EH (cell line): ENCODE results near the gene DOCK3.
"Not testable (repeated sequence)": the region's sequence is repeated elsewhere in the genome, so short reads cannot be mapped to it uniquely, and the experiment has no call there.

ENCODE experiments used
- DNase-seq: peaks from one replicate; pipeline ENCODE4 v3.0.0-alpha.2; 2015; ENCODE audit warnings: low read depth

DOCK3 gene

DNA sequence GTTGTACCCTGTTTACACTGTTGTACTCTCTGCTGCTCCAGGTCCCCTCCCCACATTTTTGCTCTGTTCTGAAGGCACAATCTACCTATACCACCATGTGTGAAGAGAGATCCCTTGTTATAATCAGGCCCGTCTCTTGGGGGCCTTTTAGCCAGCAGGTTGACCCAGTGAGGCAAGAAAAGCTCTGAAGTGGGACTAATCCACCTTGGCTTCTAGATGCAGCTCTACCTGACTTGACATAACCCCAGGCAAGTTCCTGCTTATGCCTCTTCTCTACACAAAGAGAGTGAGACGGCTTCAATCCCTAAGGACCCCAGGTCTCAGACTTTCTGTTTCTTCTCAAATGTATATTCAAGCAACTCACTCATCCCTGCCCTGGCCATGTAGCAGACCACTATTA, 653.5 kb downstream of the DOCK3 start:
- DNase-seq, result no peak

DNA sequence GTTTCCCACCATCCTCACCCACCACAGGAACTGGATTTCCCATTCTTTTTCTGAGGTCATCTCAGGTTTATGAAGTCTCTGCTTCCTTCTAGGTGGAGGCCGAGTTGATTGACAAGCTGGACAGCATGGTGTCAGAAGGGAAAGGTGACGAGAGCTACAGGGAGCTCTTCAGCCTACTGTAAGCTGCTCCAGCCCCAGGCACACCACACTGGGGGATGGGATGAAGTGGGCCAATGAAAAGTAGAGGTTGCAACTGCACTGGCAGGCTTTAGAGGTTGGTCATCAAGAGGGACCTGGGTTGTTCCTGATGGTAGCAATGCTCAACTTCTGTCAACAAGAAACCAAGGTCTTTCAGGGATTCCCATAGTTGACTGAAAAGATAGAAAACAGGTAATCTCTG, 655.3 kb downstream of the DOCK3 start:
- DNase-seq, result no peak

DNA sequence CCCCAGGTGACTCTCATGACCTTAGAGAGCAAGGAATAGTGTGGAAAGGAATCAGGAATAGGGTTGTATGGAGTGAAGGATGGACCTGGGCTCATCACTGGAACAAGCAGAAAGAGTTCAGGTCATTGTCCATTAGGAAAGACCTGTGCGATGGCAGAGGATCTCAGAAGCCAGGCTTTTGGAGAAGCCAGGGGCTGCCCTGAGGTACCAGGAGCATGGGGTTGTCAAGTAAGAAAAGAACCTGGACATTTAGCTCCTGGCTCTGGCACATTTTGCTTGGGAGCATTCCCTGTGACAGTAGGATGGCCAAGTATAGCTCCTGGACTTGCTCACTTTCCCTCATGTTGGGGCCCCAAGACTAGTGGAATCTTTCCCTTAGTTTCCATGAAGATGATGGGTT, 657.4 kb downstream of the DOCK3 start:
- no peak for DNase-seq

DNA sequence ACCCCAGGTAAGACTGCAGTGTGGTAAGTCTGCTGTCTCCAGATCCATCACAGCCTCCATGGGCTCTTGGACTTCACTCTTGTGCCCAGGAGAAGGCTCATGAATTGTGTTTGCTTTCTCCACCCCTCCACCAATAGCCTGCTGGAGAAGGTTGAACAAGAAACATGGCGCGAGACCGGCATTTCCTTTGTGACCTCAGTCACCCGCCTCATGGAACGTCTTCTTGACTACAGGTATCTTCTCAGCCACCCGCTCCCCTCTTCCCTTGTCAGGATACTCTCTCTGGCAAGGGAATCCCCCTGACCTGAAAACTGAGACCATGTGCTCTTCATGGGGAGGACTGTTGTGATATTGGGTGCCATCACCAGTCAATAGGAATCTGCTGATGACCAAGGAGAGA, 658.3 kb downstream of the DOCK3 start:
- no peak for DNase-seq

DNA sequence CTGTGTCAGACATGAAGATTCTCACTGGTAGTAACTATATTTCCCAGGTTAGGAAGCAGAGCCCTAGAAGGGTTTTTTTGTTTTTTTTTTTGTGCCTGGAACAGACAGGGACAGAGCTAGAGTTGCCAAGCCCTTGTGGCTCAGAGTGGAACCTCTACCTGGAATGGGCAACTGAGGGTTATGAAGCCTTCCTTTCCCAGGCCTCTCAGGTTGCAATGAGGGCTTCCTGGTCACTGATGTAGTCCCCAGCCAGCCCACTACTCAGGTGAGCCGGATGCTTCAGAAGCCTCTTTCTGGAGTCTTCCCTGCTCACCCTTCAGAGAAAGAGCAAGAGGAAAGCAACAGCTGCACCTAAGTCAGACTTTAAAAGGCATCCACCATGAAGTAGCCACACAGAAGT, 661.5 kb downstream of the DOCK3 start:
- DNase-seq, result no peak

DNA sequence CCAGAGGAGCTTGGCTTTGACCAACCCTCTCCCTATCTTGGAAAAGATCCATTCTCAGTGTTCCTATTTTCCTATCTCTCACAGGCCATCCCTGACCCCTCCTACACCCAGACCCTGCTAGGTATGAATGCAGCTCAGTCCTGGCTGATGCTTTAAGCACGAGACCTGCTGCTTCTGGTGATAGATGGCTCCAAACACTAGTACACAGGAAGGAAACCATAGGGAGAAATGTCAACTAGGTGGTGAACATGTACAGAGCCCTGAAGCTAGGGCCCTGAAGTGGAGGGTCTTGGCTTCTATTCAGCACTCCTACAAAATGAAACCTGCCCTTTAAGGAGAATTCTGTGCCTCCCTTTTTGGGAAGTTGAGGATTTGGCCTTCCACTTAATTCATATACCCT, 662.9 kb downstream of the DOCK3 start:
- no peak for DNase-seq

DNA sequence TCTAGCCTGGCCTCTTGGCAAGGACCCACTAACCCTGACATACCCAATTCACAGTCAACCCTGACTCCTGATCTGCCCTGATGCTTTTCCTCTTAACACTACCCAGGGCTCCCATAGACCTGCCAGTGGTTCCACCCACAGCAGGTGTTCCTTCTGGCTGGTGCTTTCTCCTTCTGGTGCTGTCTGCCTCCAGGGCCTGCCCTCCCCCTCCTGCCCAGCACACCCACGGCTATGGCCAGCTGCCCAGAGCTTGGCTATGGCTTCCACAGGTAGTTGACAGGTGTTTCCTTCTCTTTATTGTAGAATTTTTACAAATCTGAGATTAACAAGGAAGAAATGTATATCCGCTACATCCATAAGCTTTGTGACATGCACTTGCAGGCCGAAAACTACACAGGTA, 663.9 kb downstream of the DOCK3 start:
- DNase-seq, result no peak

DNA sequence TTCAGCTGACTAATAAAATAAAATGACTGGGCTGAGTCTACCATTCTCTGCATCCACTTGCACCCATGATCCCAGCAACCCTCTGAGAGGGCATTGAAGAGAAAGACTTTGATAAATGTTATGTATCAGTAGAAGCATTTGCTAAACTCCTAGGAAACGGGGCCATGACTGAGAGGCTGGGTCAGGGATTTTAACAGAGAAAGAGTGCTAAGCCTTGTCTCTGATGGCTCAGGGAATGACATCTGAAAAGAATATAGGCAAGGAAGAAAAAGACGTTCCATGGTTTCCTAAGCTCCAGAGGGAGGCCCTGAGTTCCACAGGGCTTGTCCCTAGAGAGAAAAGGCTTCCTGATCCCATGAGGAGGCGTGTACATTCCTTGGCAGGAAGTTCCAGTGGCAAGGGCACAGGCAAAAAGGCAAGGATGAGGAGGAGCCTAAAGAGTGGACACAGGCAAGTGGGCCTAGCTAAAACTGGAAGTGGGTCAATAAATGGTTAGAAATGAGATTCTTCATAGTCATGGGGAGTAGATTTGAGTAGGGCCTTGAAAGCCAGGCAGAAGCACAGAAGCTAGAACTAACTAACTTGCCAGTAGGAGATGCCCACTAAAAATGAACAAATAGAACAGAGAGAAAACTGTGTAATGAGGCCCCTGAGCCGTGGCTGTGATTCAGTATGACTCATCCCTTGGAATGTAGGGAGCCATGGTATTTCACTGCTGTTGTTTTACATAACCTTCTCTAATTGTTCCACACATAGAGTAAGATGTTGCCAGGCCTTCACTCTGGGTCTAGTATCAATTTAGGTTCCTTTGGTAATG, 665.5 kb downstream of the DOCK3 start:
- peak; percentile 96 for DNase-seq

DNA sequence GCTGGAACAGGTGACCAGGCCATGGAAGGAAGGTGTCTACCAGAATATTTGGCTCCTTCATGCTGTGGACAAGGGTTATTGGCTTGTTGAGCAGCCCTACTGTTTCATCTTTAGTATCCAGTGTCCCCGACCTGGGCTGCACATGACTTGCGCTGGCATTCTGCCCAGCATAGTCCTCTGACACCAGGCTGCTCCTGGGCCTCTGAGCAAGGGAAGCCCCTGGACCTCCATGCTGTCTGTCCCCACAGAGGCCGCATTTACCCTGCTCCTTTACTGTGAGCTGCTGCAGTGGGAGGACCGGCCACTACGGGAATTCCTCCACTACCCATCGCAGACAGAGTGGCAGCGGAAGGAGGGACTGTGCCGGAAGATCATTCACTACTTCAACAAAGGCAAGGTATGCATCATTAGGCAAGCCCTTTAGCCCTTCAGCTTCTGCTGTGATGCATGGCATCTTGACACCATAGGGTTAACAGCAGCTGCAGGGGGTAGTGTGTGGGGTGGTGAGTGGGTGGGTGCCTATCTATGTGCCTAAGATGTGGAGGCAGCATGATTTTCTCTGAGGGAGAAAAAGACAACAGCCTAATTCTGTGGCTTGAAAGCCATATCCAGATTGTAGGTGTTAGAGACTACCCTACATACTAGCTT, 666.4 kb downstream of the DOCK3 start:
- DNase-seq, result peak; percentile 39

DNA sequence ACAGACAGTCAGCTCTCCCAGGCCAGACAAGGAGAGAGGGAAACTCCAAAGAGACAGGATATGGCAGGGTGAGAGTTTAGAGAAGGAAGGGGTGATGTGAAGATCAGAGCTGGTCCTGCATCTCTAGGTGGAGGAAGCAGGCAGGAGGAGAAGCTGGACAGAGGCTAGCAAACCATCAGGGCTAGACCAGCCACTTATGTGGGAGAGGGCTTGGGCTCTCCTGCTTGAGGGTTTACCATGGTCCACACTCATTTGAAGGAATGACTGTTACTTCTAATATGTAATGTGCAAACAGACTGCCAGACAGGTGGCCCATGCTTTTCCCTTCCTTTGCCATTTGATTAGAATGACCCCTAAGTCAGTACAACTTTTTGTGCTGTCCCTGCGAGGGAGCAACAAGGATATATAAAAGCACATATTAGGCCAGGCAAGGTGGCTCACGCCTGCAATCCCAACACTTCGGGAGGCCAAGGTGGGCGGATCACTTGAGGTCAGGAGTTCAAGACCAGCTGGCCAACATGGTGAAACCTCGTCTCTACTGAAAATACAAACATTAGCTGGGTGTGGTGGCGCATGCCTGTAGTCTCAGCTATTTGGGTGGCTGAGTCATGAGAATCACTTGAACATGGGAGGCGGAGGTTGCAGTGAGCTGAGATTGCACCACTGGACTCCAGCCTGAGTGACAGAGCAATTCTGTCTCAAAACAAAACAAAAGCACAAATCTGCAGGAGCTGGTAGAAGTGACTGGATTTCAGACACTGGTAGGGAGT, 669.4 kb downstream of the DOCK3 start:
- peak; percentile 86 for DNase-seq

DNA sequence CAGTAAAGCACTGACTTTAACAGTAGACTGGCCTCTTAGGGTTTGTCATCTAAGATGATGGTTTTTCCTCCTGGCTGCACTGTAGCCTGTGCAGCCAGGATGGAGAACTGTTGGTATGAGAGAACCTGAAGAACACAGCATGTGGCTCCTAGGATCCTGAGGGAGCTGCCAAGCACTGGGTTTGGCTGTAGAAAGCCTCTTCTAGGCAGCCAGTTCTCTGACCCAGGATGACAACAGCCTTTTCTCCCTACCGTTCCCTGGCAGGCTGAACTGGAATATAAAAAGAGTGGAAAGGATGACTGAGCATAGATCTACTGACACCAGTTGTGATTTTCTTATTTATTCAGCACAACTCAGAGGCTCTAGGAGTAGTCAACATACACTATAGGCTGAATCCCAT, 676.0 kb downstream of the DOCK3 start:
- DNase-seq, result no peak

DNA sequence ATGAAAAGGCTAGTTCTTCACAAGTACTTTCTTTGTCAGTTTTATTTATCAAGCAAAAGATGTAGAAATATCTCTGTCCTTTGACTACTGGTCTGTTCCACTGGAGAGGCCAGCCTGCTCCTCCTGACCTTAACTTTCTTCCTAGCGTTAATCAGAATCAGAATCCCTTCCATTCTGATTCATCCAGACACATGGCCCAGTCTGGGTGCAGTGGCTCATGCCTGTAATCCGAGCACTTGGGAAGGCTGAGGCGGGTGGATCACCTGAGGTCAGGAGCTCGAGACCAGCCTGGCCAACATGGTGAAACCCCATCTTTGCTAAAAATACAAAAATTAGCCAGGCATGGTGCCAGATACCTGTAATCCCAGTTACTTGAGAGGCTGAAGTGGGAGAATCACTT, 678.4 kb downstream of the DOCK3 start:
- DNase-seq, result no peak

DNA sequence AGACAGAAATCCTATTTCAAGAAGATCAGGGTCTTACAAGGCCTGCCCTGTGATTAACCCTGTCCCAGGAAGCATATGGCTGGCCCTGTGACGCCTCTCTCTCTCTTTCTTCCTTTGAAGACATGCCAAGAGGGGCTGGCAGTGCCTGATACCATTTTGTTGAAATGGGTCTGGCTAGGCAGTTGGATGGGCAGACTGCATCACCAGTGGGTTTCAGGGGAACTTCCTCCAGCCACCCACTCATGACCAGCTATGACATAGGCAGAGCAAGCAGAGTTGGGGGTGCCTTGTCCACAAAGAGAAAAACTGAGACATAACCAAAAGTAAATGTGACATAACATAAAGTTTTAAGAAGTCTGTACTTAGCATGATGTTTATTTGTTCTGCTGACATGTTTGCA, 679.0 kb downstream of the DOCK3 start:
- DNase-seq, result peak; percentile 6

DNA sequence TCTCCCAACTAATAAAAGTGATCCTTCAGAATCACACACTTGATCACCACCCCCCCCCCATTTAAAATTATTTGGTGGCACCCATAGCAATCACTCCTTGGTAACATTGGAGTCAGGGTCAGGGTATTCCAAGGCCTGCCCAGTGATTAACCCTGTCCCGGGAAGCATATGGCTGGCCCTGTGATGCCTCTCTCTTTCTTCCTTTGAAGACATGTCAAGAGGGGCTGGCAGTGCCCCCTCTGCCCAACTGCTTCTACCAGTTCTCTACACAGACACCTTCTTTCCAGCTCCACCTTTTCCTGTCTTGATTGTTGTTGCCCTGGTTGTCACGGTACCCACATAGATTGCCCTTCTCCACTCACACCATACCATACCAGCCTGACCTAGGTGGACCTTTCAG, 679.4 kb downstream of the DOCK3 start:
- DNase-seq, result no peak

DNA sequence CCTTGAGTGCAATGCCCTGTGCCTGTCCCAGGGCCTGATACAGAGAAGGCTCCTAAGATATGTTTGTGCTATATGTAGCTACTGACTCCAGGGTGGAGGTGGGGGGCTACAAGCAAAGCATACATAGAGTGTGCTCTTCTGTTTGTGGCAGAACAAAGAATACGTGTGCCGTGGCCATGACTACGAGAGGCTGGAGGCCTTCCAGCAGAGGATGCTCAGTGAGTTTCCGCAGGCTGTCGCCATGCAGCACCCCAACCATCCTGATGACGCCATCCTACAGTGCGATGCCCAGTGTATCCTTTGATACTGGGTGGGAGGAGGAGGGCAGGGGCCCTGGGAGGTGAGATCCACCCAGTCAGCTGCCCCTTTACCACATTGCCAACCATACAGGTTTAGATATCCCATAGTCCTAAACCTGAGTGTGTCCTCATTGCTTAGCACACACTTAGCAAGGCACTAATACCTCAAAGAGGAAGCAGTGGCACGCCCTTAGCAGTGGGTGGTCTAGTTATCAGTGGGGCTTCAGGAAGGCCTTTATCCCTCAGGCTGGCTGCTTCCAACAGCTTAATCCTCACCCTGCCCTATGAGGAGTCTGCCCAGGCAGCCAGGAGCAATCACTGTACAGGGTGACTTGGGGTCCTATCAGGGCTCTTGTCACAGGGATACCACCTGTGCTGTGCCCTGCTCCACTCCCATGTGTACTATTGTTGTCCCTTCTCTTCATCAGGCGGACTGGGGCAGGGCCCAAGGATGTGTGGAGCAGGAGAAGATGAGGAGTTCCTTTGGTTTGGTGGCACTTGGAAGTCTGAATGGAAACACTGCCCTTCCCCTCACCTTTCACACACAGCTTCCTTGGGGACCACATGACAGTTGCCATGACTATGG, 680.2 kb downstream of the DOCK3 start:
- no peak for DNase-seq

DNA sequence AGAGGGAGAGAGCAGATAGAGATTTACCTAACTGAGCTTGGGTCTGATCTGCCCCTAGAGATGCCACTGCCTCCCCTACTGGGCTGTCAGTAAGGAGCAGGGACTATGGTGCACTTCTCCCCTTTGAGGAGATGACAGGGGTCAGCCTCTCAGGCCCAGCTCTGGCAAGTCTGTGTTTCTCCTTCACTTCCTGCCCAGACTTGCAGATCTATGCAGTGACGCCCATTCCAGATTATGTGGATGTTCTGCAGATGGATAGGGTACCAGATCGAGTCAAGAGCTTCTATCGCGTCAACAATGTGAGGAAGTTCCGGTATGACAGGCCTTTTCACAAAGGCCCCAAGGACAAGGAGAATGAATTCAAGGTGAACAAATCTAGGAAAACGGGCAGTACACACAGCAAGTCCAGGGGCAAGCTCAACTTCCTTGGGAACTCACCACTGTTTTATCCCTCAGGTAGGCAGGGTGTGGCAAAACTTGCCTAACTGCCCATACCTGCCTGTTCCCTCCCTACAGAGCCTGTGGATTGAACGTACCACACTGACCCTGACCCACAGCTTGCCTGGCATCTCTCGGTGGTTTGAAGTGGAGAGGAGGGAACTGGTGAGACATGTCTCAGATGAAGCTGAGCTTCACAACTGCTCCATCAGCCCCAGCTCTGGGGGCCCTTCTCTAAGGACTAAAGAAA, 681.3 kb downstream of the DOCK3 start:
- DNase-seq, result no peak

DNA sequence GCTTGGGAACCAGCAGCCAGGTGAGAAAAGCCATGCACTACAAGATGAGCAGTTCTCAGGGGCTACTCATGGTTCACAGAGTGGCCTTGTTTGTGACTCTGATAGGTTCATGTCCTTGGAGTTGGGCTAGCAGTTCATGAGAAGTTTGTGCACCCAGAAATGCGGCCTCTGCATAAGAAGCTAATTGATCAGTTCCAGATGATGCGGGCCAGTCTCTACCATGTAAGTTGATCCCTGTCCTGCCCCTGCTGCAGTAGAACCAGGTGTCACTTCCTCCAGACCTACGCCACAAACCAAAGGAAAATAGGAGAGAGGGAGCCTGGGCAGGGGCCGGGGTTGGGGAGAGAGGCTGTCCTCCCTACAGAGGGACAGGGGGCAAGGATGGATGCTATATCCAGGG, 683.1 kb downstream of the DOCK3 start:
- no peak for DNase-seq

DNA sequence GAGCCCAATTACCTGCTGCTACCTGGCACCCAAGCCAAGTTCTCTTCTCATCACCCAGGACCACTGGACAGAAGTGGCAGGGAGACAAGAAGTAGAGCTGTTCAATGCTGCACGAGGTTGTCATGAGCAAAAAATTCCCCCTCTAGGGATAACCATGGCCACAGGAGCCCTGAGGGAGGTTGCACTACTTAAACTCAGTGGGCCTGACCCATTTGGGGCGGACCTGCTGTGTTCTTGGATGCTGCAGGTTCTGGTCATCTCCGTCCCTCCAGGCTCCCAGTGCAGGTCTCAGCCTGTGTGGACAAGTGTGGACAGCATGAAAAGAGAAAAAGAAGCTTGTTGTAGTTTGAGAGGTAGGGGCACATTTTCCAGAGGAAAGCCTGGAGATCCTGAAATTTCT, 684.3 kb downstream of the DOCK3 start:
- no peak for DNase-seq

DNA sequence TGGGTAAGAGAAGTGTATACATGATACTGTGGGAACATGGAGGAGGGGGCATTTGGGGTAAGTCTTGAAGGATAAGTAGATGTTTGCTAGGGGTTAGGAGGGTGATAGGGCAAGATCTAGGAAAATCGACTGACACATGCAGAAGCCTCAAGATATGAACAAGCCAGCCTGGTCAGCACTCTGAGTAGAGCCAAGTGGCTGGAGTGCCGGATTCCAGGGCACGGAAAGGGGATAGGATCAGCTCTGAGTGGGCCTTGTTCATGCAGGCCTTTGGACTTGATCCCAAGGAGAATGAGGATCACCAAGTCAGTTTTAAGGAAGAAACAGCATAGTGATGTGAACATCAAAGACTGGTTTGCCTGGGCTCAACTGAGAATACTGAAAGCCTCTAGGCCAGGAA, 686.1 kb downstream of the DOCK3 start:
- DNase-seq, result no peak

DNA sequence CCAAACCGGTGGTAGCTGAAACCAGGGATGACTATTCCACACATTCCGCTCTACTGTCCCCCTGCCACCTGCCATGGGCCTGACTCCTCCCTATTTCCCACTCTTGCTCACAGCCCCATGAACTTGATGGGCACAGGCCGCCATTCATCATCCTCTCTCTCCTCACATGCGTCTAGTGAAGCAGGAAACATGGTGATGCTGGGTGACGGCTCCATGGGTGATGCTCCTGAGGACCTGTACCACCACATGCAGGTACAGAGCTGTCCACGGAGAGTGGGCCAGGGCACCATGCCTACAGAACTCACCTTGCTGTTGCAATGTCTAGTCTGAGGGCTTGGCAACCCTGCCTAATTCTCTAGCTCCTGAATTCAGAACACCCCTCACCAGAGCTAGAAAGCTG, 687.0 kb downstream of the DOCK3 start:
- no peak for DNase-seq

DNA sequence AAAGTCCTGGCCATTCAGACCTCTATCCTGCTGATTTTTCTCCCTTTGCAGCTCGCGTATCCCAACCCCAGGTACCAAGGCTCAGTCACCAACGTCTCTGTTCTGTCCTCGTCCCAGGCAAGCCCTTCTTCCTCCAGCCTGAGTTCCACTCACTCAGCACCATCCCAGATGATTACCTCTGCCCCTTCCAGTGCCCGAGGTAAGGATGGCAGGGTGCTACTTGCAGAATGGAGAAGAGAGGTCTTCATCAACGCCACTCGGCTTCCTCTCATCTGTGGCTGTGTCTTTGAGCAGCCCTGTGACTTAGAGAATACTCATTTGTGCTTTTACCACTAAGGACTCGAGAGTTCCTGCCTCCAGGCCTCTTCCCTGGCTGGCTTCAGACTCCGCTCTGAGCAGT, 687.7 kb downstream of the DOCK3 start:
- DNase-seq, result no peak

DNA sequence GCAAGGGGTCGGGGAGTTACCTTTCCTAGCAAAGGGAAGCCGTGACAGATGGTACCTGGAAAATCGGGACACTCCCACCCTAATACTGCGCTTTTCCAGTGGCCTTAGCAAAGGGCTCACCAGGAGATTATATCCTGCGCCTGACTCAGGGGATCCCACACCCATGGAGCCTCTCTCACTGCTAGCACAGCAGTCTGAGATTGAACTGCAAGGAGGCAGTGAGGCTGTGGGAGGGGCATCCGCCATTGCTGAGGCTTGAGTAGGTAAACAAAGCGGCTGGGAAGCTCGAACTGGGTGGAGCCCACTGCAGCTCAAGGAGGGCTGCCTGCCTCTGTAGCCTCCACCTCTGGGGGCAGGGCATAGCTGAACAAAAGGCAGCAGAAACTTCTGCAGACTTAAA, 693.5 kb downstream of the DOCK3 start:
- DNase-seq, result not testable (repeated sequence)
